NCI-H187 treated with DMSO at 0.1 percent for 48 hours (cell line): ENCODE measurements around the gene ATP6V0E2.
"Not testable (repeated sequence)": the region's sequence is repeated elsewhere in the genome, so short reads cannot be mapped to it uniquely, and the experiment has no call there.

ENCODE experiments used
- DNase-seq: peaks from one replicate; lab custom pipeline; 2025; lab: John Stamatoyannopoulos, UW

The ATP6V0E2 gene

GRCh38 chr7:149873074-149873969 is at the start of gene ATP6V0E2:
Gene ATP6V0E2, plus strand, starts transcription at chr7:149873969. Its CDS starts 97 bp downstream, at chr7:149874066.
- peak; percentile 73 for DNase-seq

DNA sequence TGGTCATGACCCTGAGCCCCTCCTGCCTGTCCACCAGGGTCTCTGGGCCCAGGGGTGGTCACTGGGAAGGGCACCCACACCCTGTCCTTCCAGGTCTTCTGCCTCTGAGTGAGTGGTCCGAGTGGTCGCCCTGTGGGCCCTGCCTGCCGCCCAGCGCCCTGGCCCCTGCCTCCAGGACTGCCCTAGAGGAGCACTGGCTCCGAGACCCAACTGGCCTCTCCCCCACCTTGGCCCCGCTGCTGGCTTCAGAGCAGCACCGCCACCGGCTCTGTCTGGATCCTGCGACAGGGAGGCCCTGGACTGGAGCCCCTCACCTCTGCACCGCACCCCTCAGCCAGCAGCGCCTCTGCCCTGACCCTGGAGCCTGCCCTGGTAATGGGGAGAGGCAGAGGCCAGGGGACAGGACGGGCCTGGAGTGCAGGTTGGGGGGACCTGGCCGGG is 49.4 kb upstream of the ATP6V0E2 start:
- no peak for DNase-seq

DNA sequence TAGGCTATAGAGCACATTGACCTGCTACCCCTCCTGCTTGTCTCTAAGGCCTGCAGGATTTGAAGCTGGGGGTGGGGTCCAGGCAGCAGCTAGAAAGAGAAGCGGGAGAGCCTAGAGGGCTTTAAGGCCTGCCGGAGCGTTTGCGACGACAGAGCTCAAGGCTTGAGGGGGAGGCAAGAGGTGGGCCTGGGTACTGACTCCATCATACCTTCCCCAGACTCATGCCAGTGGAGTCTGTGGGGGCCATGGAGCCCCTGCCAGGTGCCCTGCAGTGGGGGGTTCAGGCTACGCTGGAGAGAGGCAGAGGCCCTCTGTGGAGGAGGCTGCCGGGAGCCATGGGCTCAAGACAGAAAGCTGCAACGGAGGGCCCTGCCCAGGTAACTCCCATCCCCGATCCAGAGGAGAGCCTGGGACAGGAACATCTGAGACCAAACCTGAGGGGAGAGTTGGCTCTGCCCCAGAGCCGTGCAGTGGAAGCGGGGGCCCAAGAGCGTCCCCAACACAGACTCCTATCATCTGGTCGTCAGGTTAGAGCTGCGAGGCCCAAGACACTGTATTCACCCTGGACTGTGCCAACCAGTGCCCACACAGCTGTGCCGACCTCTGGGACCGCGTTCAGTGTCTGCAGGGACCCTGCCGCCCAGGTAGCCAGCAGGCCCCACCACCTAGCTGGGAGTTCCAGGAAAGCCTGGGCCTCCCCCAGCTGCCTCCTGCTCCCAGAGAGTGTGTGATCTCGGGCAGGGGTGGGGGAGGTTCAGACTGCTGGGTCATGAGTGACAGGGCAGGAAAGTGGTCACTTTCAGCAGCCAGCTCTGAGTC is 48.8 kb upstream of the ATP6V0E2 start:
- DNase-seq = no peak

DNA sequence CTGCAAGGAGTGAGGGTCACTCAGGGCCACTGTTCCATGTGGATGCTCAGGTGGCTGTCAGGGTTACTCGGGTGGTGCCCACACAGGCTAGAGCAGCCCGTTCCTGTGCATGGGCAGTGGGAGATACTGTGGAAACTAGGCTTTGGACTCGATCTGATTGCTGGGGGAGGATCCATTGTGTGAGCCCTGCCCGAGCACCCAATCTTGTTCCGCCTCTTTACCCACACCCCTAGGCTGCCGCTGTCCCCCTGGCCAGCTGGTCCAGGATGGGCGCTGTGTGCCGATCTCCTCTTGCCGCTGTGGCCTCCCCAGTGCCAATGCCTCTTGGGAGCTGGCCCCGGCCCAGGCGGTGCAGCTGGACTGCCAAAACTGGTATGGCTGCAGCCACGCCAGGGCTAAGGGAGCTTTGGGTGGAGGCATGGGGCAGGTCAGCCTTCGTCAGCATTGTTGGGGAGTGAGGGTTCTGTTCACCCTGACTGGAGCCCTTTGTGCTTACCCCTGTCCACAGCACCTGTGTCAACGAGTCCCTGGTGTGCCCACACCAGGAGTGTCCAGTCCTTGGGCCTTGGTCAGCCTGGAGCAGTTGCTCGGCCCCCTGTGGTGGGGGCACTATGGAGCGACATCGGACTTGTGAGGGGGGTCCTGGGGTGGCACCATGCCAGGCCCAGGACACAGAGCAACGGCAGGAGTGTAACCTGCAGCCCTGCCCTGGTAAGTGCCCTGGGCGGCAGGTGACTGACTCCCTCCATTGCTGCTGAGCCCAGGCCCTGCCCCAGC is 48.0 kb upstream of the ATP6V0E2 start:
- DNase-seq = no peak

GRCh38 chr7:149826344-149827088 is 47.3 kb upstream of the ATP6V0E2 start:
- no peak for DNase-seq

DNA sequence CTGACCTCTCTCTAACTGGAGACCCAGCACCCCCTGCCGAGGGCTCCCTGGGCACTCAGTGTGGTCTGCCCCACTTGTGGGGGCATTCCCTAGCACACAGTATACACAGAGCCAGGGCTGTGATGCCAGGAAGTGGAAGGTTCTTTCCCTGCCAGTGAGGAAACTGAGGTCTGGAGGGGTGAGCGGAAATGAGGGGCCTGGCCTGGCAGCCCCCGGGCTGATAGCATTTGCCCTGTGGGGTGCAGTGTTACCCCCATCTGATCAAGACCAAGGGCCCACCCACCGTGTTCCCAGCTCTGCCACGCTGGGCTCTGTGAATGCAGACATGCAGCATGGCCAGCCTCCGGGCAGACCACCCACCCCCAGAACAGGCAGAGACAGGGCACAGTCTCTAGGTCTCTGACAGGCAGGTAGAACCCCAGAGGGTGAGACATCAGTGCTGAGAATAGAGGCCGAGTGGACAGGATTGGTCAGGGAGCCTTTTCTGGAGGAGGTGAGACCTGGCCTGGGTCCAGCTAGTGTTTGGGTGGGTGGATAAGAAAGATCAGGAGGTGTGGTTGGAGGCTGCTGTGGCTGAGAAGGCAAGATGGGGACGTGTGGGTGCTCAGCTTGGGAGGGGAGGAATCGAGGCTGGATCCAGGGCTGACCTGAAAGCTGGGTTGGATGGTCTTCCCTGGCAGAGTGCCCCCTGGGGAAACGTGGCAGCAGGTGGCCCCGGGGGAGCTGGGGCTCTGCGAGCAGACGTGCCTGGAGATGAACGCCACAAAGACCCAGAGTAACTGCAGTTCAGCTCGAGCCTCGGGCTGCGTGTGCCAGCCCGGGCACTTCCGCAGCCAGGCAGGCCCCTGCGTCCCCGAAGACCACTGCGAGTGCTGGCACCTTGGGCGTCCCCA is 46.4 kb upstream of the ATP6V0E2 start:
- DNase-seq = no peak

- DNase-seq = no peak
These were observed 45.1 kb upstream of the ATP6V0E2 start for GRCh38 chr7:149828357-149829309.

DNA sequence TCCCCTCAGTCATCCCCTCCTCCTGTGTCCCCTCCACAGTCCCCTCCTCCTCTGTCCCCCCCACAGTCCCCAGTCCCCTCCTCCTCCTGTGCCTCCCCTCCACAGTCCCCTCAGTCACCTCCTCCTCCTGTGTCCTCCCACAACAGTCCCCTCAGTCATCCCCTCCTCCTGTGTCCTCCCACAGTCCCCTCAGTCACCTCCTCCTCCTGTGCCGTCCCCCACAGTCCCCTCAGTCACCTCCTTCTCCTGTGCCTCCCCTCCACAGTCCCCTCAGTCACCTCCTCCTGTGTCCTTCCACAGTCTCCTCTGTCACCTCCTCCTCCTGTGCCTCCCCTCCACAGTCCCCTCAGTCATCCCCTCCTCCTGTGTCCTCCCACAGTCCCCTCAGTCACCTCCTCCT is 43.2 kb upstream of the ATP6V0E2 start:
- DNase-seq = not testable (repeated sequence)

GRCh38 chr7:149830997-149831740 is 42.6 kb upstream of the ATP6V0E2 start:
- no peak for DNase-seq

DNA sequence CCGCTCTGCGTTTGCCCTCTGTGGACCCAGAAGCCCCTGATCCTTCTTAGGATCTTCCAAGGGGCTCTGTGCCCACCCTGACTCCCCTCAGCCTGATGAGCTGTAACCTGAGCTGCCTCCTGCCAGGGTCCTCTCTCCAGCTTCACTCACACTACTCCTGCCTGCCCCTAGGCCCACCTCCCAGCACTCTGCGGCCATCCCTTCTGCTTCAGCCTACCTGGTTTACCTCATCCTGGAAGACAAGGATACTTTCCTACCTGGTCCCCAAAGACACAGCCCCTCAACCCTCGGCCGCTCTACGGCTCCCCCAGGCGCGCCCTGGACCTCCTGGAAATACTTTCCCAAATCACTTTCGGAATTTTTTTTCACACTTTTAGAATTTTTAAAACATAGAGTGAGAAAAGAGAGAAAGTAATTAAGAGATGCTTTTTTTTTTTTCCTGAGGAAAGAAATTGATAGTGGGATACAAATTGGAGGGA is 42.0 kb upstream of the ATP6V0E2 start:
- DNase-seq = no peak

- DNase-seq = no peak
These were observed 41.3 kb upstream of the ATP6V0E2 start for GRCh38 chr7:149832332-149833041.

GRCh38 chr7:149833495-149834130 is 40.2 kb upstream of the ATP6V0E2 start:
- DNase-seq = no peak

- DNase-seq = no peak
These were observed 39.2 kb upstream of the ATP6V0E2 start for GRCh38 chr7:149834601-149835000.

GRCh38 chr7:149836434-149836833 is 37.3 kb upstream of the ATP6V0E2 start:
- DNase-seq = no peak

DNA sequence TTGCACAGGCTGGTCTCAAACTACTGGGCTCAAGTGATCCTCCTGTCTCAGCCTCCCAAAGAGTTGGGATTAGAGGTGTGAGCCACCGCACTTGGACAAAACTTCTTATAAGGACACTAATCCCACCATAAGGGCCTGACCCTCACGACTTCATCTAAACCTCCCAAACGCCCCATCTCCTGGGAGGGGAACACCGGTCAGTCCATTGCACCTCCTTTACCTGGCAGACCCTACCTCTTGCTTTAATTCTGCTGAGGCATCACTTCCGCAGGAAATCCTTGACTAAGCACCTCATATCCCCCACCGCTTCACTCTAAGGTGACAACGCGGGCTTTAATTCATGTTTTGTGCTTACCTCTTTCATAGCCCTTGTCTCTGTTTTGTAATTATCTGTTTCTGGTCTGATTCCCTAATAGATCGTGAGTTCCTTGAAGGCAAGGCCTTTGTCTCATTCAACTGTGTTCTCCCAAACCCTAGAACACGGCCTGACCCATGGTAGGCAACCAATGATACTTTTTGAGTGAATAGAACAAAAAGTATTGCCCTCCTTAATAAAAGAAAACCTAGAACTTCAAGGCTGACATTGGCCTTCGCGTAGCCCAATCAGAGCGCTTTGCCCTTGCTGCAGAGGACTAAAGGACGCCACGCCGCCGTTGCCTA is 36.1 kb upstream of the ATP6V0E2 start:
- DNase-seq = no peak

GRCh38 chr7:149838224-149838991 is 35.4 kb upstream of the ATP6V0E2 start, which contains the start of gene ZNF862:
Gene ZNF862, plus strand, starts transcription at chr7:149838375. Its CDS starts 237 bp downstream, at chr7:149838612.
- DNase-seq = peak; percentile 93
